NT2/D1 (cell line): ENCODE data around the gene RBFOX2.

Experiments used
- SUZ12 ChIP-seq: IDR thresholded peaks from 2 replicates; pipeline ENCODE4 v1.6.1; 2011; ENCODE audit not compliant: insufficient read length, insufficient read depth; ENCODE audit errors: extremely low read depth
- YY1 ChIP-seq: IDR thresholded peaks from 2 replicates; pipeline ENCODE4 v1.6.1; 2011; ENCODE audit not compliant: insufficient read length, insufficient read depth
- ZNF274 ChIP-seq: IDR thresholded peaks from 2 replicates; pipeline ENCODE4 v1.6.1; 2011; ENCODE audit warnings: mild to moderate bottlenecking, low read depth, low read length

DNA sequence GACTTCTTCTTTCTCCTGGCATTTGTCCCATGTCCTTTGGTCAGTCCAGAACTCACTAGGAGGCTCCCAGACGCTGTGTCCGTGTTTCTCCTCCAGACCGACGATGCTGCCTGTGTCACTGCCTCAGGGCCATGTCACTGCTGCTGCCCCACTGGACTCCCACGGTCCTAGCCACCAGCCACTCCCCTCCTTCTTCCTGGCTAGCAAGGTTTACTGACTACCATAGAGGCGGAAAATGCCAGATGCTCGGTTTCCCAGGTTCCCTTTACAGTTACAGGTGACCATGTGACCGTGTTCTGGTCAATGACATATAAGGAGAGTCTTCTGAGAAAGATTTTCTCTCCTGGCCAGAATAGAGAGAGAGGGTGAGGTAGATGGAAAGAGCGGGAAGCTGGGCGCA is 40.7 kb upstream of the RBFOX2 start:
- TF ChIP-seq YY1 (no peak), SUZ12 (no peak), ZNF274 (no peak)
